ENCODE results near the gene NFIL3. TPM values are rescaled to one million over a fixed set of nuclear protein-coding genes. Genes with fewer than 3 reads are reported as not detected.

Gene NFIL3
- total RNA-seq, 5 donors from 2014 or later (not counting 1 experiment from before 2014, with no cell fraction given), result 3.1 to 18.3 (median 3.9) TPM

GRCh38 chr9:91424403-91425176 lies 958 bp upstream of the NFIL3 start:
- Histone ChIP-seq H3K27me3 (replicated peaks in 1 of 2; ENCODE audit: control insufficient read depth in 2 of 2, extremely low read depth in 1 of 2, insufficient read depth in 2 of 2, low read length in 1 of 2) (peaks cover 3 to 19% of the 10 kb centered on the region in 2 experiments), H3K4me1 (ENCODE audit: control insufficient read depth in 1 of 2, extremely low read depth in 1 of 2, insufficient read depth in 2 of 2, low read length in 2 of 2) (peaks cover 11 to 43% of the 10 kb centered on the region in 2 experiments), H3K36me3 (ENCODE audit: control insufficient read depth in 2 of 2, extremely low read depth in 1 of 2, insufficient read depth in 1 of 2, low read length in 1 of 2) (no peaks in the 10 kb centered on the region), H3K27ac (ENCODE audit: low read length) (peak overlapping the region; percentile 36), H3K9me3 (no peaks in the 10 kb centered on the region), H3K4me3 (ENCODE audit: control insufficient read depth in 1 of 2, extremely low read depth in 1 of 2, low read length in 1 of 2) (peak overlapping the region; percentile 68 to 70)
- POLR2A ChIA-PET, result interaction anchor here (0.5 to 0.9 kb wide), 6 partner anchors 9 to 391 kb away, joined by 3 to 4 read pairs (median 4); no protein-coding TSS in a partner anchor
- peak in 34 of 35 experiments; percentile 10 to 80 (median 42) for DNase-seq
- peak overlapping the region; percentile 85 to 93 (median 89) for H3K4me3 Mint-ChIP-seq
- peaks cover 37 to 50% (median 45%) of the 10 kb centered on the region in 3 donors for H3K4me1 Mint-ChIP-seq
- H3K36me3 Mint-ChIP-seq, result no peaks in the 10 kb centered on the region
- peak overlapping the region; percentile 69 to 85 for H3K27ac Mint-ChIP-seq
- H3K9me3 Mint-ChIP-seq, result no peaks in the 10 kb centered on the region
- CTCF ChIA-PET, result interaction anchor here (0.6 to 1.4 kb wide), 6 partner anchors 63 to 1822 kb away, joined by 3 to 8 read pairs (median 4); partner anchors contain the start of gene AUH (in 1 of the 2)
- WGBS (ENCODE audit: insufficient coverage), result 3% methylated on average over 48 of the region's 67 CpGs
- peak; percentile 7 to 47 (median 17) for ATAC-seq (replicated peaks in 1 of 4)
- peaks cover 16 to 31% of the 10 kb centered on the region in 2 donors for H3K27me3 Mint-ChIP-seq

- Histone ChIP-seq H3K4me1 (ENCODE audit: control insufficient read depth in 1 of 2, extremely low read depth in 1 of 2, insufficient read depth in 2 of 2, low read length in 2 of 2) (peaks cover 11 to 43% of the 10 kb centered on the region in 2 experiments), H3K4me3 (ENCODE audit: control insufficient read depth in 1 of 2, extremely low read depth in 1 of 2, low read length in 1 of 2) (peak overlapping the region; percentile 68 to 82), H3K27me3 (replicated peaks in 1 of 2; ENCODE audit: control insufficient read depth in 2 of 2, extremely low read depth in 1 of 2, insufficient read depth in 2 of 2, low read length in 1 of 2) (peaks cover 3 to 21% of the 10 kb centered on the region in 2 experiments), H3K9me3 (no peaks in the 10 kb centered on the region), H3K27ac (ENCODE audit: low read length) (no peak overlapping the region), H3K36me3 (ENCODE audit: control insufficient read depth in 2 of 2, extremely low read depth in 1 of 2, insufficient read depth in 1 of 2, low read length in 1 of 2) (no peaks in the 10 kb centered on the region)
- H3K27ac Mint-ChIP-seq, result peak overlapping the region; percentile 10 to 82
- peak; percentile 10 to 77 (median 50) for DNase-seq
- ChIA-PET POLR2A (interaction anchor here in 1 of 2 donors (0.5 kb wide), 1 partner anchor 1671 kb away, joined by 8 read pairs; no protein-coding TSS in a partner anchor), CTCF (interaction anchor here (0.6 to 1.0 kb wide), 3 partner anchors 25 to 378 kb away, joined by 3 to 8 read pairs (median 3); no protein-coding TSS in a partner anchor)
- no peaks in the 10 kb centered on the region for H3K36me3 Mint-ChIP-seq
- H3K4me3 Mint-ChIP-seq, result peak overlapping the region; percentile 88 to 93 (median 91)
- H3K9me3 Mint-ChIP-seq, result no peaks in the 10 kb centered on the region
- H3K27me3 Mint-ChIP-seq, result peaks cover 23 to 44% of the 10 kb centered on the region in 2 donors
- ATAC-seq (replicated peaks in 1 of 4), result peak; percentile 51 to 62 (median 54)
- peaks cover 37 to 52% (median 45%) of the 10 kb centered on the region in 3 donors for H3K4me1 Mint-ChIP-seq
- WGBS (ENCODE audit: insufficient coverage), result under 1% methylated on average over 70 of the region's 76 CpGs
These were observed 597 bp downstream of the NFIL3 start for GRCh38 chr9:91422758-91423711.

GRCh38 chr9:91421971-91422757 lies 1.5 kb downstream of the NFIL3 start:
- DNase-seq (peak in 1 of 35 experiments; percentile 22), ATAC-seq (replicated peaks in 1 of 4) (no peak)
- Mint-ChIP-seq H3K4me1 (peaks cover 37 to 52% (median 45%) of the 10 kb centered on the region in 3 donors), H3K27ac (peak overlapping the region in 1 of 2 donors; percentile 7), H3K27me3 (peaks cover 23 to 50% of the 10 kb centered on the region in 2 donors), H3K36me3 (no peaks in the 10 kb centered on the region), H3K4me3 (peak overlapping the region; percentile 88 to 93 (median 91)), H3K9me3 (no peaks in the 10 kb centered on the region)
- Histone ChIP-seq H3K27me3 (replicated peaks in 1 of 2; ENCODE audit: control insufficient read depth in 2 of 2, extremely low read depth in 1 of 2, insufficient read depth in 2 of 2, low read length in 1 of 2) (peaks cover 3 to 21% of the 10 kb centered on the region in 2 experiments), H3K4me1 (ENCODE audit: control insufficient read depth in 1 of 2, extremely low read depth in 1 of 2, insufficient read depth in 2 of 2, low read length in 2 of 2) (peaks cover 11 to 43% of the 10 kb centered on the region in 2 experiments), H3K27ac (ENCODE audit: low read length) (no peak overlapping the region), H3K36me3 (ENCODE audit: control insufficient read depth in 2 of 2, extremely low read depth in 1 of 2, insufficient read depth in 1 of 2, low read length in 1 of 2) (no peaks in the 10 kb centered on the region), H3K9me3 (no peaks in the 10 kb centered on the region), H3K4me3 (ENCODE audit: control insufficient read depth in 1 of 2, extremely low read depth in 1 of 2, low read length in 1 of 2) (peak overlapping the region; percentile 68 to 82)
- CTCF ChIA-PET, result interaction anchor here in 1 of 2 donors (0.6 kb wide), 1 partner anchor 24 kb away, joined by 3 read pairs; no protein-coding TSS in a partner anchor
- 30% methylated on average over 7 of the region's 16 CpGs for WGBS (ENCODE audit: insufficient coverage)
- POLR2A ChIA-PET, result interaction anchor here in 1 of 2 donors (0.5 to 0.6 kb wide), 2 partner anchors 651 to 1670 kb away, joined by 4 to 8 read pairs; no protein-coding TSS in a partner anchor

- Histone ChIP-seq H3K4me3 (ENCODE audit: control insufficient read depth in 1 of 2, extremely low read depth in 1 of 2, low read length in 1 of 2) (peak overlapping the region in 1 of 2 donors; percentile 17), H3K9me3 (no peaks in the 10 kb centered on the region), H3K27me3 (replicated peaks in 1 of 2; ENCODE audit: control insufficient read depth in 2 of 2, extremely low read depth in 1 of 2, insufficient read depth in 2 of 2, low read length in 1 of 2) (peaks cover 3 to 21% of the 10 kb centered on the region in 2 experiments), H3K4me1 (ENCODE audit: control insufficient read depth in 1 of 2, extremely low read depth in 1 of 2, insufficient read depth in 2 of 2, low read length in 2 of 2) (peaks cover 11 to 43% of the 10 kb centered on the region in 2 experiments), H3K36me3 (ENCODE audit: control insufficient read depth in 2 of 2, extremely low read depth in 1 of 2, insufficient read depth in 1 of 2, low read length in 1 of 2) (no peaks in the 10 kb centered on the region), H3K27ac (ENCODE audit: low read length) (no peak overlapping the region)
- DNase-seq, result peak in 1 of 35 experiments; percentile 23
- H3K9me3 Mint-ChIP-seq, result no peaks in the 10 kb centered on the region
- no peak overlapping the region for H3K27ac Mint-ChIP-seq
- no peak for ATAC-seq (replicated peaks in 1 of 4)
- ChIA-PET POLR2A (no interaction called here), CTCF (no interaction called here)
- no peaks in the 10 kb centered on the region for H3K36me3 Mint-ChIP-seq
- peaks cover 37 to 55% (median 45%) of the 10 kb centered on the region in 3 donors for H3K4me1 Mint-ChIP-seq
- H3K27me3 Mint-ChIP-seq, result peaks cover 23 to 55% of the 10 kb centered on the region in 2 donors
- peak overlapping the region; percentile 88 to 93 (median 91) for H3K4me3 Mint-ChIP-seq
- WGBS (ENCODE audit: insufficient coverage), result 14% methylated on average over 42 of the region's 69 CpGs
These were observed 2.4 kb downstream of the NFIL3 start for GRCh38 chr9:91421128-91421765.

GRCh38 chr9:91420501-91421127 lies 3.0 kb downstream of the NFIL3 start:
- WGBS (ENCODE audit: insufficient coverage), result 69% methylated on average over 12 of the region's 16 CpGs
- ATAC-seq (replicated peaks in 1 of 4) (no peak), DNase-seq (no peak)
- Mint-ChIP-seq H3K27ac (peak overlapping the region in 1 of 2 donors; percentile 28), H3K36me3 (no peaks in the 10 kb centered on the region), H3K27me3 (peaks cover 23 to 56% of the 10 kb centered on the region in 2 donors), H3K4me3 (peak overlapping the region in 2 of 3 donors; percentile 37 to 41), H3K4me1 (peaks cover 33 to 50% (median 40%) of the 10 kb centered on the region in 3 donors), H3K9me3 (no peaks in the 10 kb centered on the region)
- ChIA-PET POLR2A (no interaction called here), CTCF (no interaction called here)
- no peak overlapping the region for H3K27ac ChIP-seq (ENCODE audit: low read length)
- H3K27me3 ChIP-seq (replicated peaks in 1 of 2; ENCODE audit: control insufficient read depth in 2 of 2, extremely low read depth in 1 of 2, insufficient read depth in 2 of 2, low read length in 1 of 2), result peaks cover 3 to 21% of the 10 kb centered on the region in 2 experiments
- peak overlapping the region in 1 of 2 donors; percentile 17 for H3K4me3 ChIP-seq (ENCODE audit: control insufficient read depth in 1 of 2, extremely low read depth in 1 of 2, low read length in 1 of 2)
- H3K36me3 ChIP-seq (ENCODE audit: control insufficient read depth in 2 of 2, extremely low read depth in 1 of 2, insufficient read depth in 1 of 2, low read length in 1 of 2), result no peaks in the 10 kb centered on the region
- H3K9me3 ChIP-seq, result no peaks in the 10 kb centered on the region
- H3K4me1 ChIP-seq (ENCODE audit: control insufficient read depth in 1 of 2, extremely low read depth in 1 of 2, insufficient read depth in 2 of 2, low read length in 2 of 2), result peaks cover 11 to 40% of the 10 kb centered on the region in 2 experiments
